HG02610 (cell line): ENCODE data around the gene CD79A.

ENCODE experiments used
- ATAC-seq: cut with Tn5 transposase; IDR thresholded peaks from one replicate; pipeline ENCODE4 v1.9.1; 2021; ENCODE audit warnings: mild to moderate bottlenecking, moderate library complexity; ENCODE audit not compliant: unreplicated experiment

The CD79A gene

GRCh38 chr19:41929536-41930071, 52.5 kb downstream of the CD79A start:
- ATAC-seq, result no peak

- no peak for ATAC-seq
Measured at GRCh38 chr19:41930322-41930722, 53.2 kb downstream of the CD79A start.
